Stimulated activated CD4-positive, alpha-beta T cell treated with anti-CD3 and anti-CD28 coated beads, Interleukin-1b, Interleukin-23, amount 100 ng/mL, for 24 hours (primary cell): ENCODE results near the gene CNTN4.
"Not testable (repeated sequence)": the region's sequence is repeated elsewhere in the genome, so short reads cannot be mapped to it uniquely, and the experiment has no call there.

Experiments used
- DNase-seq, 4 experiments: peaks; one replicate each; pipeline ENCODE4 v3.0.0-alpha.2; 2020; ENCODE audit warnings: low read depth in 4 of 4, low spot score in 1 of 4

The CNTN4 gene

DNA sequence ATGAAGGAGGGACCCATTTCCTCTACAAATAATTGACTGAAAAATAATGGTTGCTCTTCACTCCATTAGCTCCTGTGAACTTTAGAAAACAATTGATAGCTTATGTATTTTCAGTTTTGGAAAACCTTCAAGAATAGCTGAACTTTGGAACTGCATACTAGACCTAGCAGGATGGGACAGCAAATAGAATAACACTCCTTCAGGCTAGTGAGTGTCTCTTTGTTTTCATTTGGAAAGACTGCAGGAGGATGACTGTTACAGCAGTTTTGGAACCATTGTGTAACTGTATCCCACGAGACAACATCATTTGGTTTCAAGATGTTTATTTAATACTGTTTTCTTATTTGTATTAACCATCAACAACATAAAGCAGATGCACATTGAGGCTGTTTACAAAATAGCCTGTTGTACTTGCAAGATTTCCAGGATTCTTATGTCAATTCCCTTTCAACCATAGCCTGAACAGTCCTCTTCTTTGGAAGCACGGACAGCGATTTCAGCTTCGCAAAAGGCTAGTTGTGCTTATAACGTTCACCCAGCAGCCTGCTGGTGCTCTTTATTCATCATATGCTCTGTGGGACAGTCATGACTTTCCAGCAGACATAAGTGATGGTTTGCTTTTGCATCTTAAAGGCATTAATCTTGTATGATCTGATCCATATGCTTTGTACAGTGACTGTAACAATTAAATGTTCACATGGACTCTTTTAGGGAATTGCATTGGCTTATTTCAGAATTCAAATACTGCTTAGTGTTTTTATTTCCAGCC, 676.0 kb downstream of the CNTN4 start:
- DNase-seq = no peak

DNA sequence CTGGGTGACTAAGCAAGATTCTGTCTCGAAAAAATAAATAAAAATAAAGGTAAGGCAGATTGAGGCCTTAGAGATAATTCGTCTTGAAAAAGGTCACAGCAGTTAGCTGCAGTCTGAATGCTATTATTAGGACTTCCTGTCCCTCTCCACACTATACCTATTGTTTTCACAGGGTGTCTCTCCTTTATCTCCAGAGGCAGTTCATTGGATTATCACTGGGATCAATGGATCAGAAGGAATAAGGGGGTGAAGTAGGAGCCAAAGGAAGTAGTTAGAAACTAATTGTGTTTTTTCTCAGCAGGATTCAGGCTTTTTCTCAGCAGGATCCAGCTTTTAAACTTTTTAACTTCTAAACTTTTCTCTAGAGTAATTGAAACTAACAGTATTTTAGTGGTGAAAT, 684.6 kb downstream of the CNTN4 start:
- DNase-seq = no peak

DNA sequence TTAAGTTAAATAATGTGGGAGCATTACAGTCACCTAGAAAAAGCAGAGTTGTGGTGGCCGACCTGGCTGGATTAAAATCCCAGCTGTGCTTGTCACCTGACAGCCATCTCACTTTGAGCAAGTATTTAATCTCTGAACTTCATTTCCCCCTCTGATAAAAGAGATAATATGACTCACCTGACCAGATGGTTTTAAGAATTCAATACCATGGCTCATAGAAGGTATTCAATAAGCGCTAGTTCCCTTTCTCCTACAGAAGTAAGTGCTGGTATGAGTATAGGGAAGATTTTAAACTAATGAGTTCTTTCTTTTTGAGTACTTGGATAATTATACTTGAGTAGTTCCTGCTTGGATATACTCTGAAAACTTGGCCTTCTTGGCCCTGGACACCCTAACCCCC, 686.0 kb downstream of the CNTN4 start:
- no peak for DNase-seq

GRCh38 chr3:2790266-2790815, 691.7 kb downstream of the CNTN4 start:
- no peak for DNase-seq

DNA sequence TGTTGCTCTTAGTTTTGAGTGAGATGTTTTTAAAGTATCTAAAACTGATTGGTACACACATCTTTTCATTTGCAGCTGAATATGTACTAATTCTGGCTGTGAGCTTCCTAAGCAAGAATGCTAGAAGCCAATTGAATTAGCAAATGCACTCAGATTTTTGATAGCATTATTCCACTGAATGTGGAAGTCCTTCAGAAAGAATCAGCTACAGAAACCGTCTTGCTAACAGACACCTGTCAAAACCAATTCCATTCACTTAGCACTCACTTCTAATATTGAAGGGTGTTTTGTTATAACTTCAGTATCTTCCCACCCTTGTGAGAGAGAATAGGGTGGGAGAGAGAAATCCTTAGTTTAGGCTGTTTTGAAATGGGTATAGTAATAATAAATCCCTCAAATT, 693.8 kb downstream of the CNTN4 start:
- no peak for DNase-seq

DNA sequence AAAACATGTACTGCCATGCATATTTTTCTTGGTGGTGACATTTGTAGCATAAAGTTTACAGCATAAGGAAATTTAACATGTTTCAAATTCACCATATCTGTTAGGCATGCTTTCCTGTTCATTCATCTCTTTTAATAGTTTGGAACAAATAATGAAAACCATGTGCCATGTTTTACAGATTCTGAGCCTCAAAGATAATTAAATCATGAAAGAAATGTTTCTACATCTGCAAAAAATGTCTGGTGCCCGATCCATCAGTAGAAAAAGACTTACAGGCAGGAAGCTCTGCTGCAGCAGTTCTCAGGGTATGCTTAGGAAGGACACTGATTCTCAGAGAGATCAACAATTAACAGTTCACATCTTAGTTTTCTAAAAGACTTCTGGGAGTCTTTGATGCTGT, 695.3 kb downstream of the CNTN4 start:
- no peak for DNase-seq

- no peak for DNase-seq
Measured at GRCh38 chr3:2802429-2802828, 703.8 kb downstream of the CNTN4 start.

- DNase-seq = no peak
Measured at GRCh38 chr3:2807514-2807913, 708.8 kb downstream of the CNTN4 start.

DNA sequence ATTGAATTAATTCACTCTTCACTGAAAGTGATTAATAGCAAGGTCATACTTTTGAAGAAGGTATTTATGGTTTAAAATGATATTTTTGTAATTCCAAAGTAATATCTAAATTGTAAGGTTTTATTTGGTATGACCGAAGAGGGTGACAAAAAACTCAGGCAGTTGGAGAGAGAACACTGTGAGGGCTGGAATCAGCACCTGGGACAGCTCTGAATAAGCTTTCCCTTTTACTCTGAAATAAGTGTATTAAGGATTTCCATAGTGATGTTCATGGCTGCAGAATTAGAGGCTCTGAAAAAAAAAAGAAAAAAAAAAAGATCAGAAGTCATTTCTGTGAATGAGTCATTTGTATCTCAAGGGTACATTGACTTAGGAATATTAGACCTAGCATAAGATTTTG, 712.1 kb downstream of the CNTN4 start:
- DNase-seq = no peak

DNA sequence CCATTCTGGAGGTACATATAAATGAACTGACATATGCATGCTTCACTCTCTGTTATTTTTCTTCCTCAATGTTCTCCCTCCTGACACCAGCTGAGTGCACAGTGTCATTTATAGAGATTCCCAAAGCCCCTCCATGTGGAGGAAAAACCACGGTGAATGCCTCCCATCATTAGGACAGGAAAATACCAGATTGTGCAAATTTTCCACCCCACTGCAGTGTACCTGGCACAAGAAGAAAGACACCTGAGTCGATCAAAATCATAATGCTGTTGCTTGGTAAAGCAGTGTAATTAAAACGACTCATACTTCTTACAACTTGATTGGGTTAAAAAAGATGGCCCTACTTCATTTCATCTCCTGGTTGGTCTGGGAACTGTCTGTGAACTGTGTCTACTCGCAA, 720.9 kb downstream of the CNTN4 start:
- no peak for DNase-seq

DNA sequence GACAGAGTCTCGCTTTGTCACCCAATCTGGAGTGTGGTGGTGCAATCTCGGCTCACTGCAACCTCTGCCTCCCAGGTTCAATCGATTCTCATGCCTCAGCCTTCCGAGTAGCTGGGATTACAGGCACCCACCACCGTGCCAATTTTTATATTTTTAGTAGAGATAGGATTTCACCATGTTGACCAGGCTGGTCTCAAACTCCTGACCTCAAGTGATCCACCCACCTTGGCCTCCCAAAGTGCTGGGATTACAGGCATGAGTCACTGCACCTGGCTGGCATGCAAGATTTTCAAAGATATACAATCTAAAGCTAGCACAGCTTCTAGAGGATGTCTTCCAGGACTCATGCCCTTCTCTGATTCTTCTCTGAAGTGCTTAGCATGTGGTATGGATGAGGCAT, 722.3 kb downstream of the CNTN4 start:
- not testable (repeated sequence) for DNase-seq

- no peak for DNase-seq
Measured at GRCh38 chr3:2822611-2823010, 723.9 kb downstream of the CNTN4 start.

GRCh38 chr3:2823031-2823430, 724.4 kb downstream of the CNTN4 start:
- no peak for DNase-seq

DNA sequence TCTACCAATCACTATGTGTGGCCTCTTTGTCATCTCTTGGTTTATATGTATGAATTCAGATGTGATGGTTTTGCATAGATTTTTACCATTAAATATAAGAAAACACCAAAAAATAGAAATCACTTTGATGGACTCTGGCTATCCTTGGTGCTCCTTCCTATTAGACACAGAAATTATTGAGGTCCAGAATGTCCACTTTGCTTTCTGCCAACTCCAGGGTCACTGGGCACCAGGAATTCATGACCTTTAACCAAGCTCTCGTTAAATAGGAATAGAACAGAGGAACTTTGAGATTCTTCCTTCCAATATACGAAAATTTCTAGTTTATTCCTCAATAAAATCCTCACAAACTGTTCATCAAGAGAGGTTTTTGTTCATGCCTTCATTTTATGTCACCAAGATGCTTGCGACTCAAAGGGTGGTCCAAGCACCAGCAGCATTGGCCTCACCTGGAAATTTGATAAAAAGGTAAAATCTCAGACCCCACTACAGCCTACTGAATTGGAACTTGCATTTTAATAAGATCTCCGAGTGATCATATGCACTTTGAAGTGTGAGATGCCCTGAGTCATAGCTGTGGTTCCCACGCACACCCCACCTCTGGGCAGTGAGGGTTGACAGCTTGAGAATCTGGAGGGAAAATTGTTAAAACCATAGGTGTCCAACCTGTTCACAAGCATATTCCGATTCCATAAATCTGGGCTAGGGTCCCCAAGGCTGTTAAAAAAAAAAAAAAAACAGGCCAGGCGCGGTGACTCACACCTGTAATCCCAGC, 725.0 kb downstream of the CNTN4 start:
- DNase-seq = no peak

- DNase-seq = no peak
Measured at GRCh38 chr3:2826036-2826435, 727.4 kb downstream of the CNTN4 start.

DNA sequence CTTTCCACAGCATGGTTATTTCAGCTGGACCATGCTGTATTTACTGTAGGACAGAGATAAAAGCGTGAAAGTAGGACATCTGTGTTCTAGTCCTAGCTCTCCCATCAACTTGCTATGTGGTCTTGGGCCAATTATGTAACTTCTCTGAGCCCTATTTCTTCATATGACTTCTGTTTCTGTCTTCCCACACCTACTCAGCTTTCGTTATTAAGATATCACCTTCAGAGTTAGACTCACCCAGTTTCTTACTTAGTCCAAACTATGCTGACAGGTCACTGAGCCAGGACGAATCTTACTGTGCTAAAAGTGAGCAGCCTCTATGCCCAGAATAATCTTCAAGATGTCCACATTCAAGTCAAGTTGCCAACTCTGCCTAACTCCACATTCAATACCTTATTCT, 727.8 kb downstream of the CNTN4 start:
- DNase-seq = no peak

DNA sequence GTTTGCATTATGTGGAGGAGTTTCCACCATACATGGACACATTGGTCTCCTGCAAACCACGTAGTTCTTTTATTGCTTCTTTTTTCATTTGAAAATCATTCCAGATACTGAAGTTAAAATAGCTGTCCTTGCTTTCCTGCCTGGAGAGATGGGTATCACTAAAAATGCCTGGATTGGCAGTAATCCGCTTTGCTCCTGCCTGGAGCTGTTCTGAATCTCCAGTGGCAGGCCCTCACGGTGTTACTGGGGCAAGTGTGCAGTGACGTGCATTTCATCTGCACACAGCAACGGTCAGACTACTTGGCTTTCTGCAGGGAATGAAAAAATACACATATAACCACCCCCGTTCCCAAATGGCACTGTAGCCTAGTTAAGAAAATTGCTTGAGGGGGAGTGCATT, 738.6 kb downstream of the CNTN4 start:
- DNase-seq = no peak

DNA sequence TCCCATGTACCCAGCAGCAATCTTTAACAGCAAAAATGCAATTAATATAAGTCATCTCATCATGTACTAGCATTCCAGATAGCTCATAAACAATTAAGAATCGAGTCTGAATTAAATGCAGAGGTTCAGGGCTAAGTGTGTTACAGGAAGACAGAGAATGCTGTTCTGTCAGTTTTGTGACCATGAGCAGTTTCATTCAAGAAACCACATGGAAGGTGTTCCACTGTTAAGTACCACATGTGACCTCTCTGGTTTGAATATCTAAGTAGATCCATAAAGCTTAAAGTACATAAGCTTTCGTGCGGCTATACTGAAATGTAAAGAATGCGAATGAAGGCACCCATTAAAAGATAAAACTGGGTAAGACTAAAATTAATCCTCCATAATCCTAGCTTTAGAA, 739.2 kb downstream of the CNTN4 start:
- no peak for DNase-seq

DNA sequence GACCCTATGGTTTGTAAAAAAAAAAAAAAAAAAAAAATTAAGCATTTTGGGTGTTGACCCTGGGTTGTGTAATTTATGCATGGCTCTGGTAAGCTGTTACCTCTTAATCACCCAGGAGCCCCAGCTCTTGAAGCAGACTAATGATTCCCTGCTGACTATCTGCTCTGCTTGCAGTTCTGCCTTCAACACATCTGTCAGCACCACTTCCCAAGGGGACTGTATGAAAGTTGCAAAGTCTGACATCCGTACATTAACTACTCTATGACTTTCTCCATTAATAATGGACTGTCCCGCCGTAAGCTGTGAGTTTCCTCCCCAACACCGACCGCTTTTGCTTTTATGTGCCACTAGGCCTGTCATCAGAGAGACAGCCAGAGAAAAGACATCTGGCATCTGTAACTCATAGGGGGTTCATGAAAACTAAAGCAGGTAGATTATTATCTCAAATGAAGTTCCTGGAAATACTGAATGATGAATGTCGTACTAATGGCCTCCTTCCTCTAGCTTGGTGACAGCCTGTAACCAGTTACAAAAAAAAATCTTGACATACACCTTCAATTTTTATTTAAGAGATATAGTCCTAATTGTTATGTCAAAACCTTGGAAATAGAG, 740.0 kb downstream of the CNTN4 start:
- DNase-seq = no peak

DNA sequence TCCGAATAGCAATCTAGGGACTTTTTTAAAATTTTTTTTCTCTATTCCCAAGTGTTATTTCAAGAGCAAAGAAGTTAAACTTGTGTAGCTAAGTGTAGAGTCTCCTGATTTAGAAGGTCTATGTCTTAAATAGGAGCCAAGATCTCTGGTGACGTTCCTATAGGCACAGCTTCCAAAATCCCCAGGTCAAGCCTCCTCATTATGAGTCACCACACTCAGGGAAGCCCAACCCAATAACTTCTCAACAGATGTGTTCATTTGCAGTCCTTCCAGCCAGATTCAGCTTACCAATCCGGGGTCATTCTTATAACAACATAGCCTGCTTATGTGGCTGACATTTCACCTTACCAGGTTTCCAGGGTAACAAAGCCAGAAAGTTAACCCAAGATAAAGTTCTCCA, 741.2 kb downstream of the CNTN4 start:
- no peak for DNase-seq

- DNase-seq = no peak
Measured at GRCh38 chr3:2847062-2847841, 748.6 kb downstream of the CNTN4 start.
